Measurements from ENCODE around the gene UPF3B.
"Not testable (repeated sequence)": the region's sequence is repeated elsewhere in the genome, so short reads cannot be mapped to it uniquely, and the experiment has no call there.

UPF3B gene, protein sequence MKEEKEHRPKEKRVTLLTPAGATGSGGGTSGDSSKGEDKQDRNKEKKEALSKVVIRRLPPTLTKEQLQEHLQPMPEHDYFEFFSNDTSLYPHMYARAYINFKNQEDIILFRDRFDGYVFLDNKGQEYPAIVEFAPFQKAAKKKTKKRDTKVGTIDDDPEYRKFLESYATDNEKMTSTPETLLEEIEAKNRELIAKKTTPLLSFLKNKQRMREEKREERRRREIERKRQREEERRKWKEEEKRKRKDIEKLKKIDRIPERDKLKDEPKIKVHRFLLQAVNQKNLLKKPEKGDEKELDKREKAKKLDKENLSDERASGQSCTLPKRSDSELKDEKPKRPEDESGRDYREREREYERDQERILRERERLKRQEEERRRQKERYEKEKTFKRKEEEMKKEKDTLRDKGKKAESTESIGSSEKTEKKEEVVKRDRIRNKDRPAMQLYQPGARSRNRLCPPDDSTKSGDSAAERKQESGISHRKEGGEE

DNA sequence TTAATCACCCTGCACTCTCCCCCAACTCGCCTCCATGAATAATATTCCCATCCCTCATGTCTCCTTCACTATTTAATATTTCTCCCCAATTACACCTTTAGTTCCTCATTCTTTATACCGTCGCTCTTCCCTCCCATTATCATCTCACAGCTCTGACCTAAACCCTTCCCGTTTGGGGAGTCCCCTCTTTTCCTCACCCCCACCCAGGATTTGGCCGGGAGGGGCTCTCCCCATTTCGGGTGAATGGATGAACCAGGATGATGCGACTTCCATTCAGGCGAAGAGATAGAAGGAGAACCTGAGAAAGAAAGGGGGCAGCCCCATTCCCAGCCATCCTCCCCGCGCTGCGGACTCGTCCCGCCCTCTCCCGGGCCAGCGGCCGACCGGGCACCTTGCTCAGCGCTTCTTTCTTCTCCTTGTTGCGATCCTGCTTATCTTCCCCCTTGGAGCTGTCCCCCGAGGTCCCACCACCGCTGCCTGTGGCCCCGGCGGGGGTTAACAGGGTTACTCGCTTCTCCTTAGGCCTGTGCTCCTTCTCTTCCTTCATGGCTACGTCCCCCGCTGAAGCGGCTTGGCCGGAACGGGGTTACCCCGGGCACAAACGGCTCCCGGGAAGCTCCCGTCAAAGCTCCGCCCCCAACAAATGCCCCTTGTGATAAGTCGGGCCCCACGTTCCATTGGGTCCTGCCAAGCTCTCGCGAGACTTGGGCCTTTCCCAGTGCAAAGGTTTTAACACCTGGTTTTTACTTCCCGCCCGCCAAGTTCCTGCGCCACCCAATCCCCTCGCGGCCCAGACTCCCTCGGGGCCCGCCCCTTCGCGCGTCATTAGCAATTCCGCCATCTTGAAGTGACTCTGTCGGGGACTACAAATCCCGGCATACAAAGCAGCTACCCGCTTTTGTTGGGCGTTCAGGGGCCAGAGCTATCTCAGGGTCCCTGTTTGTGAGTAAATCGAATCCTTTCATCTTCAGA, at the start of gene UPF3B:
TSS of gene UPF3B (minus strand) at position 582 of the 972 bp plus-strand sequence. CDS start at position 547, 35 bp downstream.
- DNase-seq (ENCODE audit: low read depth in 2 of 3, low spot score in 1 of 3): peak; percentile 81 to 93 (median 89)

DNA sequence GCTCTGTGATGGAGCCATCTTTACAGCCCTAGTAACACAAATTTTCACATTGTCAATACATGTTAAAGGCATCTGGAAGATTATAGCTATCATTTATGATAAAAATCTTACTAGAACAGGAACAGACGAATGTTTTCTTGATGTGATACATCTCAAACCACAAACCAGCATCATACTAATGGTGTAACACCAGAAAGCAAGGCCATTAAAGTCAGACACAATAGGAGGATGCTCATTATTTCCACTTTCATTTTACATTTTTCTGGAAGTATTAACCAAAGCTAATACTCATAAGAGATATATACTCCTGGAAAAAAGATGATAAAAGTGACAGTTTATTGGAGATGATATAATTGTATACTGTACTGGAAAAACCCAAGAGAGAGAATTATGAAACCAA, 48.2 kb upstream of the UPF3B start:
- no peak for DNase-seq (ENCODE audit: low read depth in 2 of 3, low spot score in 1 of 3)

DNA sequence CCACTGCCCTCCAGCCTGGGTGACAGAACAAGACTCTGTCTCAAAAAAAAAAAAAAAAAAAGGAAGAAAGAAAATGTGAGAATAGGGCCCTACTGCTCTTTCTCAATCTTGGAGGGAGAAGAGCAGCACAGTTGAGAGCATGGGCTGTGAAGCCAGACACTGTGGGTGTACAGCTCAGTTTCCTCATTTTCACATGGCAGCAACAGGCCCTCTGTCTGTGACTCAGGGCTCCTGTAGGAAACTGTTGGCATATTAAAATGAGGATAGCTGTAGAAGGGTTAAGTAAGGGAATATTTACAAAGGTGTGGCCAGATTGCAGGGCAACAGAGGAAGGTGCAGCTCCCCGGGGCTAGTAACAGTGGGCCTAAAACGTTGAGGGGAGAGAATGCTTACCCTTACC, 46.4 kb upstream of the UPF3B start:
- no peak for DNase-seq (ENCODE audit: low read depth in 2 of 3, low spot score in 1 of 3)

DNA sequence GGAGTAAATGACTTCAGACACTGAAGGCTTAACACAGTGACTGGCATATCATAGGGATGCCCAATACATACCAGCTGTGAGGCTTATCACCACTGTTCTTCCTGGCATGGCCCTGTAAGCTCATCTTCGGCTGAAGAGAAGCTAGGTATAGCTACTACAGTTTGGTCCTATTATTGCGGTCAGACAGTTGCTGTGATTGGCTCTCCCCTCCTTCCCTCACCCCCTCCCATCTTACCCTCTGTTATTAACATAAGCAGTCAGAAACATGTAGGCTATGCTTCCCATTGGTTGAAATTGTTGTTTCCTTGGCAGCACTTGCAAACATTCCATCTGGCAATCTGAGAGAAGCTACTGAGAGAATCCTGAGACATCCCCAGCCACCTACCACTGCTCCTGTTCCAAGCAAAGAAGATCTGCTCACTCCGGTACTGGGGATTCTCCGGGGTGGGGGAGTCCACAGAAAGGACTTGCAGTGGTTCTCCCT, 43.1 kb upstream of the UPF3B start, which contains the start of gene AKAP14:
TSS of gene AKAP14 (plus strand) at position 51 of the 484 bp plus-strand sequence. CDS start 7,331 bp downstream, outside the sequence.
- DNase-seq (ENCODE audit: low read depth in 2 of 3, low spot score in 1 of 3): no peak

DNA sequence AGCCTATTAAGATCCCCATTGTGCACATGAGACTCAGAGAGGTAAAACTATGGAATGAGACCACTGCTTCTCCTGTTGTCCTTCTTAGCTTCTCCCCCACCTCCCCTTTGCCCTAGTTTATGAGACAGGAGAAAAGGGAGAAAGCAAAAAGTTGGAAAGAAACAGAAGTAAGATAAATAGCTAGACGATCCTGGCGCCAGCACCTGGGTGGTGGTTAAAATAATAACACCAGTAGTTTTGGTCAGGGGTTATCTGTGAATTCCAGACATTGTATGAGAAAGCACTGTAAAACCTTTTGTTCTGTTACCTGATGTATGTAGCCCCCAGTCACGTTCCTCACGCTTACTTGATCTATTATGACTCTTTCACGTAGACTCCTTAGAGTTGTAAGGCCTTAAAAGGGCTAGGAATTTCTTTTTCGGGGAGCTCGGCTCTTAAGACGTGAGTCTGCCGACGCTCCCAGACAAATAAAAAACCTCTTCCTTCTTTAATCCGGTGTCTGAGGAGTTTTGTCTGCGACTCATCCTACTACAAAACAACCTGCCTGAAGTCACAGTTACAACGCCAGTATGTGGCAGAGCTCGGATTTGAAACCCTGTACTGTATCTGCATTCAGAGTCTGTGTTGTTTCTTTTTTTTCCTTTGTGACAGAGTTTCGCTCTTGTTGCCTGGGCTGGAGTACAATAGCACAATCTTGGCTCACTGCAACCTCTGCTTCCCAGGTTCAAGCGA, 39.4 kb upstream of the UPF3B start:
- DNase-seq (ENCODE audit: low read depth in 2 of 3, low spot score in 1 of 3): not testable (repeated sequence)

DNA sequence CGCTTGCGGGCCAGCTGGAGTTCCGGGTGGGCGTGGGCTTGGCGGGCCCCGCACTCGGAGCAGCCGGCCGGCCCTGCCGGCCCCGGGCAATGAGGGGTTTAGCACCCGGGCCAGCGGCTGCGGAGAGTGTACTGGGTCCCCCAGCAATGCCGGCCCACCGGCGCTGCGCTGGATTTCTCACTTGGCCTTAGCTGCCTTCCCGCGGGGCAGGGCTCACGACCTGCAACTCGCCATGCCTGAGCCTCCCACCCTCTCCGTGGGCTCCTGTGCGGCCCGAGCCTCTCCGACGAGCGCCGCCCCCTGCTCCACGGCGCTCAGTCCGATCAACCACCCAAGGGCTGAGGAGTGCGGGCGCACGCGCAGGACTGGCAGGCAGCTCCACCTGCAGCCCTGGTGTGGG, 37.9 kb upstream of the UPF3B start:
- not testable (repeated sequence) for DNase-seq (ENCODE audit: low read depth in 2 of 3, low spot score in 1 of 3)

DNA sequence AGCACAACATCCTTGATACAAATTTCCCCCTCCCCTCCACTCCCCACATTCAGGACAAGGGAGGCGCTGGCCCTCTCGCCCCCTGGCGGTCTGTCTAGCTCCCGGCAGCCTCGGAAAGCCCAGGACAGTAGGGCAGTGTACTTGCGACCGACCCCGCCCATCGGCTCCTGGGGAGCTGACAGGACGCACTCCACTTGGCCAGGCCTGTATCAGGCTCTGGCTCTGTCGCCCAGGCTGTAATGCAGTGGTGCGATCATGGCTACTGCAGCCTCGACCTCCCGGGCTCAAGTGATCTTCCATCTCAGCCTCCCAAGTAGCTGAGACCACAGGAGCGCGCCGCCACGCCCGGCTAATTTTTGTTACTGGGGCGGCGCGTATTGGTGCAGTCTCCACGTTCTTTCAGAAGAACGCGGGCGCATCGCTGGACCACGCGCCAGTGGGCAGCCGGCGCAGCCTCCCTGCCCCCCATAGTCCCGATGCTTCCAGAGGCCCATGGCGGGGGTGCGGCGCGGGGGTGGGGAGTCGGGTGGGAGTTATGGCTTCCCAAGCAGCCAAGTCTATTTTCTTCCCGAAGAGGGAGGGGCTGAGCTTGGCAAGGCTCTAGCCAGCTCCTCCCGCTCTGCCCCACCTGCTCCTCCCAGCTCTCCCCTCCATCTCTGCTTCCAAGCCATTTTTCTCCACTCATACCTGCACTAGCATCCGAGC, 35.1 kb upstream of the UPF3B start:
- peak; percentile 40 to 59 (median 42) for DNase-seq (ENCODE audit: low read depth in 2 of 3, low spot score in 1 of 3)

DNA sequence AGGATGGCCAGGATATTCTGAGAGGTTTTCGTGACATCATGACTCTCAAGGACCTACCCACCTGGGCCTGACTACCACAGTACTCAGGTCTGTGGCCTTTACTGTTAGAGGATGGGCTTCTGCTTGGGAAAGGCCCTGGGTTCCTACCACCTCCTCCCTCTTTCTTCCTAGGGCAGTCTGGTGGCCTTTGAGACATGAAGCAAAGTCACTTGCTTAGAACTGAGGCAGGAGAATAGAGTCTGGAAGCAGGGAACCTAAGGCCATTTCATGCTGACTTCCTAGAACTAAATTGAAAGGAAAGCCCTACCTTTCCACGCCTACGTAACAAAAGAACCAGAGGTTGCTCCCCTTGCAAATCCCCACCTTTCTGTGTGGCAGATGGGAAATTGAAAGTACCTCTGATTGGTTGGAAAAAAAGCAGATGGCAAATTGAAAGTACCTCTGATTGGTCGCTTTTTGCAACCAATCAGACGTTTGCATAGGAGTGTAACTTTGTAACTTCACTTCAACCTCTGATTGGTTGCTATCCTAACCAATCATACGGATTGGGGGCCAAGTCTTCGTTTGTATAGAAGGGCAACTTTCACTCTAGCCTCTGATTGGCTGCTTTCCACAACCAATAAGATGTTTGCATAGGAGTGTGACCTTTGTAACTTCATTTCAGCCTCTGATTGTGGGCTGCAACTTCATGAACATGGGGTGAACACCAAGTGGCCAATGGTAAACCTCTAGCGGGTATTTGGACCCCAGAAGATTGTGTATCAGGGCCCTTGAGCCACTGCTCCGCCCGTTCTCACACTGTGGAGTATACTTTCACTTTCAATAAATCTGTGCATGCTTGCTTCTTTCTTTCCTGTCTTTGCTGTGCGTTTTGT, 33.0 kb upstream of the UPF3B start:
- DNase-seq (ENCODE audit: low read depth in 2 of 3, low spot score in 1 of 3): no peak

DNA sequence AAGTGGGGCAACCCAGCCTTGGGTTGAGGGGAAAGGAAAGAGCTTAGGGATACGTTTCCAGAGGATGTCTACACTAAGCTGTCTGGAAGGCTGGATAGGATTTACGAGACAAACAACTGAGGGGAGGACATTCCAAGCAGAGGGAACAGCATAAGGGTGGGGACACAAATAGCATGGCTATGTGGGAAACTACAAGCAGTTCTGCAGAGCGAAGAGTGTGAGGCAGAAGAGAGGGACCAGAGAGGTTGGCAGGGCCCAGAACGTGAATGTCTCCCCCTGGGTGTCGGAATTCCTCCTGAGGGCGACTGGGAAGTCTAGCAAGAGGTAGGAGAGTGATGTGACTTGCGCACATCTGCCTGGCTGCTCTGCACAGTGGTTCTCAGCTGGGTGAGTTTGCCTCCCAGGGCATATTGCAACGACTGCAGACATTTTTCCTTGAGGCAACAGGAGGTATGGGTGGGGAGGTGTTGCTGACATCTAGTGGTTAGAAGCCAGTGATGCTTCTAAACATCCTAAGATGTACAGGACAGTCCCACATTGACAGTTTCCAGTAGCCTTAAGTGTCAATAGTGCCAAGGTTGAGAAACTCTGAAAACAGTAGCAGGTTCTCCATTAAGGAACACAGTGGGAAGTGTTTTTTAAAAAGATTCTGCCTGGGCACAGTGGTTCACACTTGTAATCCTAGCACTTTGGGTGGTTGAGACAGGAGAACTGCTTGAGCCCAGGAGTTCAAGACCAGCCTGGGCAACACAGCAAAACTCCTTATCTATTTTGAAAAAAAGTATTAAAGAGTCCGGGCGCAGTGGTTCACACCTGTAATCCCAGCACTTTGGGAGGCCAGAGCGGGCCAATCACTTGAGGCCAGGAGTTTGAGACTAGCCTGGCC, 28.0 kb upstream of the UPF3B start:
- no peak for DNase-seq (ENCODE audit: low read depth in 2 of 3, low spot score in 1 of 3)

DNA sequence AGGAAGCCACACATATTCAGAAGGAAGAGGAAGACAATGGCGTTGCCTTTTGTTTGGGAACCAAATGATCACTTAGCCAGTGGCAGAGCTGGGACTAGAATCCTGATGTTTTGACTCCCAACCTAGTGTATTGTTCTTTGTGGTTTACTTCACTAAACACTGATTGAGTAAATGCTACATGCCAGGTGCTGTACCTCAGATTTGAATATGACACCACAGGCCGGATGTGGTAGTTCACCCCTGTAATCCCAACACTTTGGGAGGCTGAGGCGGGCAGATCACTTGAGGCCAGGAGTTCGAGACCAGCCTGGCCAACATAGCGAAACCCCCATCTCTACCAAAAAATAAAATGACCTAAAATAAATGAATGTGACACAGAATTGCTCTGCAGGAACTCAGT, 27.3 kb upstream of the UPF3B start:
- DNase-seq (ENCODE audit: low read depth in 2 of 3, low spot score in 1 of 3): no peak

DNA sequence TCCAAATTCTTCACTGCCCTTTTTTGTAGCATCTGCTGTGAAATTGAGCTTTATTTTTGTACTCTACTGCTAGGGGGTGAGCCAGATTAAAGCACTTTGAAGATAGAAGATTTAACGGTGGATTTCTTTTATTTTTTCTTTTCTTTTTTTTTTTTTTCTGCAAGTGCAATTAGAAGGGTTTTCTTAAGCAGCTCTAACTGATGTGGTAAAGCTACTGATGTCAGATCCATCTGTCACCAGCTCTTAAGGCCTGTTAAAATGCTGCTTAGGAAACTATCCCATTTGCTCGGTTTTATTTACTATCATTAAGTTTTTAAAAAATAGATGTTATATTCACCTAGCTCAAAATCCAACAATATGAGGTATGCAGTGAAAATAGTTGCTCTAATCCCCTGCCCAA, 26.0 kb upstream of the UPF3B start:
- DNase-seq (ENCODE audit: low read depth in 2 of 3, low spot score in 1 of 3): no peak

DNA sequence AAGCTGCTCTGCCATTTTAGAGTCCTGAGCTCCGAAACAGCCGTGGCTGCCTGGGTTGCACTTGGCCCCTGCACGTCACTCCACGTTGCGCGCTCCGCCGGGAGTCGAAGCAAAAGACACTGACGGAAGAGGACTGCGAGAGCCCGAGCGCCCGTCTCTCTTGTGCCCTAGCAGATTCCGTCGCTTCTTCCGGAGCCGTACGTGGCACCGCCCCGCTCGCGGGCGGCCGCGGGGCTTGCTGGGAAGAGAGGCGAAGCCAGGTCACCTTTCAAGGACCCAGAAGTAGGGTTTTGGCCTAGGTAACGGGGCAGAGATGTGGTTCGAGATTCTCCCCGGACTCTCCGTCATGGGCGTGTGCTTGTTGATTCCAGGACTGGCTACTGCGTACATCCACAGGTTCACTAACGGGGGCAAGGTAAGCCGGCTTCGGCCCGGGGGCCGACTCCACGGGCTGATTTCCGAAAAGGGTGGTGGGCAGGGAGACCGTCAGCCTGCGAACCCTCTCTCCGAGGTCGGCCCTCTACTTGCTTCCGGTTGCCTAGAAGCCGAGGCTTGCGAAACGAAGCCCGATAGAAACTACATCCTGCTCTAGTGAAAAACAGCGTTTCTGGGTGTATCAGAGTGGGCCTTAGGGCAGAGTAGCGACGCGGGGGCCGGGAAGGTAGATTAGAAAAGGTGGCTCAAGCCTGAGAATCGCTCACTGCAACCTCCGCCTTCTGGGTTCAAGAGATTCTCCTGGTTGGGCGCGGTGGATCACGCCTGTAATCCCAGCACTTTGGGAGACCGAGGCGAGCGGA, 19.0 kb upstream of the UPF3B start, which contains the start of the genes NDUFA1 and RNF113A:
TSS of gene NDUFA1 (plus strand) at position 234 of the 797 bp plus-strand sequence. CDS start at position 314, 80 bp downstream.
TSS of gene RNF113A (minus strand) at position 135 of the 797 bp plus-strand sequence. CDS start at position 15, 120 bp downstream.
- peak; percentile 61 to 76 (median 74) for DNase-seq (ENCODE audit: low read depth in 2 of 3, low spot score in 1 of 3)

DNA sequence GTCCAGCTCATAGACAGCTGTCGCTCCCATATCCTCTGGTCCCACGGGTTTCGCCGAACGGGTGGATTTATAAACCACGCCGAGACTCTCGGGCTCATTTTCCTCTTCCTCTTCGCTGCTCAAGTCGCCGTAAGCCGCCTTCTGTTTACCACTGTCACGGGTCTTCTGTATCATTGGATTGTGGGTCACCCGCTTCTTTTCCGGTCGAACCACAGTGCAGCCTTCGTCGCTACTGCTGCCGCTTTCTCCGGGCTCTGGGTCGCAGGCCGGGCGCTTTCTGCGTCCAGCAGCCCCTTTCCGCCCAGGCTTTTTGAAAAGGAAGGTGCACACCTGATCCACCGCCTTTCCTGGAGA, 18.5 kb upstream of the UPF3B start:
- DNase-seq (ENCODE audit: low read depth in 2 of 3, low spot score in 1 of 3): peak in 2 of 3 donors; percentile 7 to 16

DNA sequence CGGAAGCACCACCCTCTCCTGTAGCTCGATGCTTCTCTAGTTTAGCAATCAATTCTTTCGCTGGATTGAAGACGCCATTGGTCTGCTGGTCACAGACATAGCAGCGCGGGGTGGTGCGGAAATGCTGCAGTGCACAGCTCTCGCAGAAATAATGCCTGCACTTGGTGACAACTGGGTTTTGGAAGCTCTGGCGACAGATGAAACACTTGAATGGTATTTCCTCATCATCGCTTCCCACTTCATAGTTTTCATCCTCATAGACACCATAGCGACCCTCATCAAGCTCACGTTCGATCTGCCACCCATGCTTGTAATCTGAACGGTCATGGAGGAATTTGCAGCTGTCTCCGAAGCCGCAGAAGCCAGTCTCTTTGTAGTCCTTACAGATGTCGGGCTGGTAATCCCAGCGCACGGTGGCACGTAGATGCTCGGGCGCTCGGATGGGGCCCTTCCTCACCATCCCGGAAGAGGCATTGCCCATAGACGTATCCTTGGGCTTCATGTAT, 17.9 kb upstream of the UPF3B start:
- peak in 1 of 3 donors; percentile 17 for DNase-seq (ENCODE audit: low read depth in 2 of 3, low spot score in 1 of 3)

DNA sequence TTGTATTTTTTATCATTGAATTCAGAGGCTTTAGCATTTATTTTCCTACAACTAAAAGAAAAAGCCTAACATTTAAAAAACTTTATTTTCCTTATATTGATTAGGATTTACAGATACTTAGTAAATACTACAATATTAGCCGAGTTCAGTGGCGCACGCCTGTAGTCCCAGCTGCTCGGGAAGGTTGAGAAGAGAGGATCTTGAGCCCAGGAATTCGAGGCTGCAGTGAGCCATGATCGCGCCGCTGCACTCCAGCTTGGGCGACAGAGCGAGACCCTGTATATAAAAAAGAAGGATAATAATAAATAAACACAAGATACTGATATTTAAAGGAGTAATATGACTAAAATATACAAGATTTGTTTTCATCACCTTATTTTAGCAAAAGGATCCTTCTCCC, 681 bp upstream of the UPF3B start:
- no peak for DNase-seq (ENCODE audit: low read depth in 2 of 3, low spot score in 1 of 3)

DNA sequence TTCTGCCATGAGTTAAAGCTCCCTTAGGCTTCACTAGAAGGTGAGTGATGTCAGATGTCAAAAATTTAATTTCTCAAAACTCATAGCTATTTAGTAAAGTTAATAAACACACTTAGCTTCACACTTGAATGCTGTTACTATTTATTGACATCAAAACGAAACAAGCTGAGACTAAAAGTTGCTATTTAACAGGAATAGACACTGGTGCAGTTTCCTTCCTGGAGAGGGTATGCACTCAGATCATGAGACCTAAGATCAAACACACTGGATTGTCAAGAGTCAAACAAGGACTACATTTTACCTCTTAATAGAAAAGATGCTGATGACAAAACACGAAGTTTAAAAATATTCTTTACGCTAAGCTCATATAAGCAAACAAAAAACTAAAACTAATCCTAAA, 18.9 kb downstream of the UPF3B start:
- DNase-seq (ENCODE audit: low read depth in 2 of 3, low spot score in 1 of 3): no peak

DNA sequence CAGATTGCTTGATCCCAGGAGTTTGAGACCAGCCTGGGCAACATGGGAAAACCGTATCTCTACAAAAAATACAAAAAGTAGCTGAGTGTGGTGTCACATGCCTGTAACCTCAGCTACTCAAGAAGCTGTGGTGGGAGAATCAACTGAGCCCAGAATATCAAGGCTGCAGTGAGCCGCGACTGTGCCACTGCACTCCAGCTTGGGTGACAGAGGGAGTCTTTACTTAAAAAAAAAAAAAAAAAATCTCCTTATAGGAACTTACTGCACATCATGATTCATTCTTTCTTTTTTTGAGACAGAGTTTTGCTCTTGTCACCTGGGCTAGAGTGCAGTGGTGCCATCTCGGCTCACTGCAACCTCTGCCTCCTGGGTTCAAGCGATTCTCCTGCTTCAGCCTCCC, 24.3 kb downstream of the UPF3B start:
- no peak for DNase-seq (ENCODE audit: low read depth in 2 of 3, low spot score in 1 of 3)
